GM19239 (cell line): ENCODE data around the gene EMP1.
A peak's percentile ranks its signal among the peaks of the same experiment; 100 is the strongest.

Experiments
- DNase-seq: peaks from one replicate; pipeline ENCODE4 v3.0.0; 2011; ENCODE audit warnings: low spot score; ENCODE audit not compliant: insufficient read length
- FAIRE-seq: peaks from 2 replicates; lab custom pipeline; 2011; peaks lifted over from hg19 to GRCh38; lab: Jason Lieb, UNC

EMP1 gene

DNA sequence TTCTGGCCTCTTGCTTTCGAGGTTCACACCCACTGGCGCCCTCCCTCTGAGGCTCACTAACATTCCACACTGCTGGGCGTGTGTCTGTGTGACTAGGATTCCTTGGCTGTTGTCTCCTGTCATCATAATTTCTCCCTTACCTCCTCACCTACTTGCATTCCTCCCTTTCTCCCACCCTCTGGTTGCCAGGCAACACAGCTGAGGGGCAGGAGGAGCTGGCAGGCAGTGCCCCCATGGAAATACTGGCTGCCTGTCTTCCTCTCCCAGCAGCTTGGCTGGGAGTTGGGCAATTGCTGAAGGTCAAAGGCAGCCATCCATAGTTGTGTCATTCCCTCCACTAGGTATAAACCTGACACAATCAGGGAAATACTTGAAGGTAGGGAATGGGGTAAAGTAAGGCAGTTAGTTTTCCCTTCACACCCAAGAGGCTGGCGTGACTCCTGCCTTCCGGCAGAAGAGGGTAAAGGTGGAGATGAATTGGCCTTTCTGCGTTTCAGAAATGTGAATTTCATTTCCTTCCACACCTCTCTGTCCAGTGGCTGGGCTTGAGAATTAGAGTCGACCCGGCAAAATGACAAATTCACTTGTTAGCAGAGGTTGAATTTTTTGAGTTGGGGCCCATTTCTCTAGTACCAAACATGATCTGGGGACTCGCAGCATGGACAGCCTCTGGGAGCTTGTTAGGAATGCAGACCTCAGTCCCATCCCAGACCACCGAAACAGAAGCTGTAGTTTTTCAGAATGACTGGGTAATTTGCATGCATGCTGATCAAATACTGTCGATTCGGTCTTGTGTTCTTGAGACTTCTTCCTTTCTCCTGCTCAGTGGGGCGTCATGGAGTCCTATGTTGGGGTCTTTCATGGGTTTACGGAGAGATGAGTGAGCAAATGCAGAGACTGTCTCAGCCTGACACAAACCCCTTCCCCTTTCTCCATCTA, 24.3 kb upstream of the EMP1 start:
- DNase-seq (no peak), FAIRE-seq (peak; percentile 77)

DNA sequence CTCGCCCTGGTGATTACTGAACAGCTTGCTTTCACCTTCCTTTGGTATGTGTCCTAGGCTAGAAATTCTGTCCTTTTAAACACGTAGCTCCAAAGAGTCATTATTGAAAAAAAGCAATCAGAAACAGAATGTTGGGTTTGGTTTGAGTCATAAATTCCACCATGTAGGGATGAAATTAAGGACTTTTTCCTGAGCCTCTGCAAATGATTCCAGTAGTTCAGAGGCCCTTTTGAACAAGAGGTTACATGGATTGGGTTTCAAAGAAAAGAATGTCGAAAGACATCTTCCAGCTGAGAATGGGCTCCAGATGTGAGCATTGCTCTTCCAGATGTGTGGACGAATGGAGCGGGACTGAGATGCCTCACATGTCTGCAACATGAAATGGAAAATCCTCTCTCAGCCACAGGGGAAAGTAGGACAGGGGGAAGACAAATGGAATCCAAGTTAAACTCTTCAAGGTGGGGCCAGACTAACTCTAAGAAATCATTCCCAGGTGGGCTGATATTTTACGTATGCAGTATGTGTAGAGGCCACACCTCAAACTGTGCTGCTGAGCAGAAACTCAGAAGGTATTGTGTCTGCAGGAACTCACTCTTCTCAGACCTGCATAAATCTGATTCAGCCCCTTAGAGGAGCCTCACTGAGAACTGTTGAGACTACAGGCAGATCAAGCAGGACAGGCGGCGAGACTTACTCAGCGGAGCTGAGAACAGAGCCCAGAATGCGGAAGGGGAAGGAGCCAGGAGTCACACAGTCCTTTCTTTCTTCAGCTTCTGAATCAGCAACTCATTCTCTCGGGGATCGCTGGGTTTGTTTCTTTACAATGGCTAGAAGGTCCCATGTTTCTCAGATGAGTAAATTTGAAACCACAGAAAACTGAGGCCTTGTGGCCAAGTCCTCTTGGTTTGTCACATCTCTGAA, 23.3 kb upstream of the EMP1 start:
- FAIRE-seq (peak; percentile 85), DNase-seq (peak; percentile 48)

DNA sequence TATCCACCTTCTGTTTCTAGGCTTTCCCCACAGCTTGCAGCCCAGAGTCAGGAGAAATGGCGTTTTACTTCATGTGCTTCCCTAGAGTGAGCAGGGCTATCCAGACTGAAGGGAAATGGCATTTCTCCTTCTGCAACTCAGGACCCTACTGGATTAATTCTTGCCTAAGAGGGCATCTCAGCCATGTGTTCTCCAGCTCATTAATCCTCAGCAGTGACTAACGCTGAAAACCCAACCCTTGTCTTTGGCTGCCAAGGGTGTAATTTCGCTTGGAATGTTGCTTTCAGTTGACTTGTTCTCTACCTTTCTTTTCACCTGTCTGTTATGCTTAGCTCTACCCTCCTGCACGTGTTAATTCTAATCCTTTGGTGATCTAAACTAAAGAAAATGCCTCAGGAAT, 21.0 kb upstream of the EMP1 start:
- DNase-seq (no peak), FAIRE-seq (no peak)

DNA sequence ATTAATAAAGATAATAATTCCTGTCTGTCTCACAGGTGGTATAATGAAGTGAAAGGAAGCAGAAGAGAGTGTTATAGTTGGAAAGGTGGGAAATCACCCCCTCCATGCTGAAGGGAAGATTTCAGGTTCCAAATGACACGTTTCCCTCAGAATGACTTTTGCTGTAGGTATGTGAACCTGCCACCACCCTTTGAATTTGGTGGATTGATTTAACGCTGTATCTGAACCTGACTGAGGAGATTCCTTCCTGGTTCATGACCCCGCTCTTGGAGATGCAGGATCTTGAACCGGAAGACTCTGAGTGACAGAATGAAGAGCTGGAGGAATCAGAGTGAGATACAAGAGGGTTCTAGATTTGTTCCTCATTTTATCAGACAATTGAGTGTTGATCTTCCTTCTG, 20.3 kb upstream of the EMP1 start:
- FAIRE-seq (no peak), DNase-seq (no peak)

DNA sequence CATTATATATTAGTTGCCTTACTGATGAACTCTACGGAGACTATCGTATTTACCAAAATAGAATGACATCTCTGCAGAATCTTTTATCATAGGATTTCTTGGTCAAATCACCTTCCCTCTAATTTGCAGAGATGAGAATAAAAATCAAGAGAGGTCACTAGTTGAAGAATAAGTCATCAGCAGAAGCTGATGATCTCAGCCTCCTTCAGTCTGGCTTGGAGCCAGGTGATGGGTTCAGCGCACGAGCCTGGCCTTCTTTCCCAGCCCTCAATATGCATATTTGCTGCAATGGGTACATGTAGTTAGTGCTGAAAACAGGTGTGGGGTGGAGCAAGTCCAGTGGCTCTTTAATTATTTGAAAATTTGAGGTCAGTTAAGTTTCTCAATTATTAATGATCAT, 19.2 kb upstream of the EMP1 start:
- FAIRE-seq (no peak), DNase-seq (no peak)

DNA sequence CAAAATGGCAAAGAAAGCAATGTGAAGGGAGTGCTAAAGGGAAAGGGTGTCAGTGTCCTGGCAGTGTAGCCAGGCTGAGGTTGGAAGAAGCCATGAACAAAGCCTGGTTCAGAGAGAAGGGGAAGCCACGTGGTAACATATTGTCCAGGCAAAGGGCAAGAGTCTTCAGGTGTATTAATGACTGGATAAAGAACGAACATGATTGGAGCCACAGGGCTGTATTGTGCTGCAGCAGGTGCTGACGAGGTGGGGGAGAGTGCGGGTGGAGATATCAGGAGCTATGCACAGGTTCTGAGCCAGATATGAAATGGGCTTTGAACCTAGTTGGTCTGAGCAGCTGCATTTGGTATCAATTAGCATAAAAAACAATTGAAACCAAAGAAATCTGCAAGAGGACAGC, 18.6 kb upstream of the EMP1 start:
- FAIRE-seq, result no peak
- no peak for DNase-seq

DNA sequence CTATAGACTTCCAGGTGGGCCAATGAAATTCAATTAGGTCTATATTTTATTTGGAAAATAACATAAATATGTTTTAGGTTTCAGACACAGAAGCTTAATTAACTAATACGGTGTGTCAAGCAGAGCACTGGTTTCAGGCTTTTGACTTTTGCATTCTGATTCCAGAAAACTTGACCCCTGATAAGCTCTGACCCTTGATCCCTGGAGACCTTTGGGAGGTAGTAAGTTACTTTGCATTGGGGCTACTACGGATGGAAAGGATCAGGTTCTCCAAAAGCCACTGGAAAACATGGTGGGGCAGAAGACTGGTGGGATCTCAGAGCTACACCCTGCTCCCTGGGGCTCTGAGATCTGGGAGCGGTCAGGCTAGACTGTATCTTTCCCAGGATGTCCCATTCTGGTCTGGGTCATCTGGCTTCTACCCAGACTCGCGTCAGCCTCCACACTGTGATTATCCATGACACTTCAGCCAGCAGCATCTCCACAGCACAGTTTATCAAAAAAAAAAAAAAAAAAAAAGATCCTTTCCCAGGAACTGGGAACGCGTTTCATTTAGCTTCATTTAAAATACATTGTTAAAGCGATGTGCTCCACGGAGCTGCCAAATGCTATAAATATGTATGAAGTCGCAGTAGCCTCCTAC, 17.8 kb upstream of the EMP1 start:
- no peak for FAIRE-seq
- DNase-seq, result no peak

DNA sequence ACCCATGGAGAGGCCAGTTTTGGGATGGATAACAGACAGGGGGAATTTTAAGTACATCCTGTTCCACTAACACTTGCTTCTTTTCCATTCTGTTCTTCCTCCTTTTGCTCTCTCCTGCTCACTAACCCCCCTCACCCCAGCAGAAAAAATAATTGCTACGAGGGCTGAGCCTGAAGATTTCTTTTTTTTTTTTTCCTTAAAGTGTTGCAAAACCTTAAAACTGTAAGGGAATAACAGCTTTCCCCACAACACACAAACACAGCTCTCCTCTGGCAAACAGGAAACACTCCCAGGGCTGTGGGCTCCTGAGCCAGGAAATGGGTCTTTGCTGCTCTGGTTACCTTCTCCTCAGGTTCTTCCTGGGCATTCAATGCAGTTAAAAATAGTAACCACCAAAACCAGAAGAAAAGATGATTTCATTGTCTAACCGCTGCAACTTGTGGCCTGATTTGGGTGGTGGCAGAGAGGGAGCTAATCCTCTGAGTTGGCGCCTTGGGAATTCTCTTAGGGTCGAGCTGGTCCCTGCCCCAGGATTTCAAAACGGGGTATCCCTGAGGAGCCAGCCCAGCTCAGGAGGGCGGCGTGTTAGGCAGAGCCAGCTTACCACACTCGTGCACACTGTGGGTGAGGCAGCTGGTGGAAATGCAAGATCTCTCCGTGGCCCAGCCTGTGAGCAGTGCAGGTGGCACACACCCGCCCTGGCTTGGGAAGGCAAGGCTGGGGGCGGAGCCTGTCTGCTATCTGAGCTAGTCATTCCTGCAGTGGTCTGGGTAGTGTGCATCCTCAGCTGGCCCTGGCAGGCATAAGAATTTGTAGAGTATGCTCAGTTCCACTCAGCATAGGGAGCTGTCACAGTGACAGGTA, 17.1 kb upstream of the EMP1 start:
- DNase-seq (no peak), FAIRE-seq (no peak)

DNA sequence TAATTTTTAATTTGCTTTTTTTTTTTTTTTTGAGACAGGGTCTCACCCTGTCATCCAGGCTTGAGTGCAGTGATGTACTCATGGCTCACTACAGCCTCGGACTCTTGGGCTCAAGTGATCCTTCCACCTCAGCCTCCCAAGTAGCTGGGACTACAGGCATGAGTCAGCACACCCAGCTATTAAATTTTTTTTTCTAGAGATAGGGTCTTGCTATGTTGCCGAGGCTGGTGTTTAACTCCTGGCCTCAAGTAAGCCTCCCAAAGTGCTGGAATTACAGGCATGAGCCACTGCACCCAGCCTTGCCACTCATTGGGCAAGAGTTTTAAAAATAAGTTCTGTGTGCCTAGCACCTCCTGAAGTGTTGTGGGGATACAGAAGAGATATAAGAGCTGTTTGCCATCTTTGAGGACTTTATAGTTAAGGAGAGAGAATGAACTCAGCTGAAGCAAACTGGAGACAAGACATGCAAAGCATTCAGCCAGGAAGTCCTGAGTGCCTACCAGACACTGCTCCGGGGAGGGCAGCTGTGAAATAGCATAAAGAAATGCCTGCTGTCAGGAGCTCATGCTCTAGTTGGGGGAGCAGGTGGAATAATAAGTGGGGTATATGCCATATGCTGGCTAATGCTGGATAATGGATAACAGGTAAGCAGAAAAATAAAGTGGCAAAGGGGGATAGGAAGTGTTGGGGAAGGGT, 15.0 kb upstream of the EMP1 start:
- no peak for DNase-seq

DNA sequence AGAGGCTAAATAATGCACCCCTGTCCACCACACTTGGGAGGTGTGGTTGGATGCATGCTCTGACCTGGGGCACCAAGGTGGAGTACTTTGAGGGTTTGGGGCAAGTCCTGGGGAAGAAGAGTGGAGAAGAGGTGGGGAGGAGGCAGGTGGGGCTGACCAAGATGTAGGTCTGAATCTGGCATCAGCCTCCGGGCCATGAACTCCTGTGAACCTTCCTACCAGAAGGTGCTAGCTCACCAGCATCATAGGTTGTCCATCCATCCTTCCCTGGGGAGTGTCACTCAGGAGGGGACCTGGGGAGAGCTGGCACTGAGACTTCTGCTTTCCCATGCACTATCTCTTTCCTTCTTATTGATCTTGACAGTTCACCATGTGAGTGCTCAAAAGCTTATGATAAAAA, 13.6 kb upstream of the EMP1 start:
- FAIRE-seq, result no peak
- DNase-seq, result no peak

More for the DNA sequence above, 15.0 kb upstream of the EMP1 start:
- FAIRE-seq, result no peak

DNA sequence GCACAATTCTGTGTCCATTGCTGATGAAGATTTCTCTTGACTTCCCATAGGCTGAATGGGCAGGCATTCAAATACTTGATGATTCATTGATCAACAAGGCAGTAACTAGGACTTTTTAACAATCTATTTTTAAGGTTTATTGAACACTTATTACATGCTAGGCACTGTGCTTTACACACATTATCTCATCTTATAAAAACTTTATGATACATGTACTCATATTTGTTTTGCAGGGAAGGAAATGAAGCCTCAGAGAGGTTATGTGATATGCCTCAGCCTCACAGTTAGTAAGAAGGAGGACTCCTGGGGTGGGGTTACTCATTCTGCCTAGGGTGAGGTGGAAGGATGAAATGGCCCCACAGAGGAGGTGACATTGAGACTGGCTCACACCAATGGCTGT, 12.9 kb upstream of the EMP1 start:
- no peak for FAIRE-seq
- DNase-seq, result no peak

DNA sequence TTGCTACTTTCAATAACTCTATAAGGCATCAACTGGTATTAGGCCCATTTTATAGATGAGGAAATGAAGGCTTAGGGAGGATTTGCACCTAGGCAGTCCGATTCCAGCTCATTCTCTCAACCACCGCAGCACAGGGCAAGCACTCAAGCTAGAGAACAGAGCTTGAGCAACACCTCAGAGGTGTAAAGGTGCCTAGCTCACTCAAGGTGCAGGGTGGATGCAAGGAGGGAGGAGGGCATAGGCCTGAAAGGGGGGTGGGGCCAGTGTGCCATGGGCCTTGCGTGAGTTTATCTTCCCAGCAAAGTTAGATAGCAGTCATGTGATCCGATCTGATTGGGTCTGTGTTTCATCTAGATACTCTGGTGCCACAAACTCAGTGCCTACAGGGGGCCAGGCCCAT, 10.2 kb upstream of the EMP1 start:
- DNase-seq, result no peak
- no peak for FAIRE-seq

DNA sequence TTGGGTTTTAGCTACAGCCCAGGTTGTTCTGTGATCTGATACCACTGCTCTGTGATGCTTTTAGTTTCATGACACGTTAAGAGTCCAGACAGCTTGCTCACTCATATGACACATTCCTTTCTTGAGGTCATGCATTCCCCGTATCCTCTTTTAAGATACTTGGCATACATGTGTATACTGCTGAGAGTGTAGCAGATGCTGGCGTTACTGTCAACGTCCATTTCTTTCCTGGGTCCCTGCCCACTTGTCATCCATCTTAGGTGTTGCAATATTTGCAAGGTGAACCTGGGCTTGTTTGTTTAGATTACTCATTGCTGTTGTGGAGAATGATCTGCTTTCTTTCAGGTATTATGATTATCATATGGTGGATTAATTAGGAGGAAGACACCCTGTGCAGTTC, 9.1 kb upstream of the EMP1 start:
- FAIRE-seq (no peak), DNase-seq (no peak)

DNA sequence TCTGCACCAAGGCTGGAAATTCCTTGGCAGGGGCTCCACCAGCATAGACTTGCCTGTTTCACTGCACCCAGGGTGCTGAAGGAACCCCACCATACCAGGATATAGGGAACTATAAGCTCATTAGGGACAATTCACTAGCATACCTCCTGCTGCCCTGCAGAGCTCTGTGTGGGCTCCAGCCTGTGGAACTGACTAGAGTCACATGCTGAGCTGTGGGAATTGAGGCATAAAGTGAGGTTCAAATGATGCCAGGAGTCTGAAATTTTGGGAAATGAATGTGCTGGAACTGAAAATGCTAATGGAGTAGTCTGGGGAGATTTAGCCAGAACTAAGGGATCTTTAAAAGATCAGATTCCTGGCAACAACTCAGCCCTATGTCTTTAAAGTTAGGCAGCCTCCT, 7.3 kb upstream of the EMP1 start:
- DNase-seq (no peak), FAIRE-seq (no peak)

DNA sequence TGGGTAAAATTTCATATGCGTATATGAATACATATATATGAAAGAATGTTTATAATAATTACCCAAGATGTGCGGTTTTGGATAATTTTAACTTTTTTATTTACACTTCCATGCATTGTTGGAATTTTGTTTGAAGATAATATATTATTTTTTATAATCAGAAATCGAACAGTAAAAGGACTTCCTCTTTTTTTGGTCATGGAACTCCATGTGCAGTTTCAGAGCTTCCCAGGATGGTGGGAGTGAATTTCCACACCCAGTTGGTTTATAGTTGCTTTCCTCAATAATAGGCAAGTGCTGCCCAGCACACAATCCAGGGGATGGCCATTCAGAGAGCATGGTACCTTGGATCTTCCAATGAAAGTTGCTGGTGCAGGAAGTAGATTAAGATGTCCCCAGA, 6.3 kb upstream of the EMP1 start:
- FAIRE-seq (no peak), DNase-seq (no peak)

DNA sequence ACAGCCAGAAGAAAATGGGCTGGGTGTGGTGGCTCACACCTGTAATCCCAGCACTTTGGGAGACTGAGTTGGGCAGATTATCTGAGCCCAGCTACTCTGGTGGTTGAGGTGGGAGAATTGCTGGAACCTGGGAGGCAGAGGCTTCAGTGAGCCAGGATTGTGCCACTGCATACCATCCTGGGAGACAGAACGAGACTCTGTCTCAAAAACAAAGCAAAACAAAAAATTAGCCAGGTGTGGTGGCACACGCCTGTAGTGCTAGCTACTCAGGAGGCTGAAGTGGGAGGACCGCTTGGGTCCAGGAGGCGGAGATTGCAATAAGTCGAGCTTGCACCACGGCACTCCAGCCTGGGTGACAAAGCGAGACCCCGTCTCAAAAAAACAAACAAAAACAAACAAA, 3.8 kb upstream of the EMP1 start:
- FAIRE-seq, result no peak
- no peak for DNase-seq

DNA sequence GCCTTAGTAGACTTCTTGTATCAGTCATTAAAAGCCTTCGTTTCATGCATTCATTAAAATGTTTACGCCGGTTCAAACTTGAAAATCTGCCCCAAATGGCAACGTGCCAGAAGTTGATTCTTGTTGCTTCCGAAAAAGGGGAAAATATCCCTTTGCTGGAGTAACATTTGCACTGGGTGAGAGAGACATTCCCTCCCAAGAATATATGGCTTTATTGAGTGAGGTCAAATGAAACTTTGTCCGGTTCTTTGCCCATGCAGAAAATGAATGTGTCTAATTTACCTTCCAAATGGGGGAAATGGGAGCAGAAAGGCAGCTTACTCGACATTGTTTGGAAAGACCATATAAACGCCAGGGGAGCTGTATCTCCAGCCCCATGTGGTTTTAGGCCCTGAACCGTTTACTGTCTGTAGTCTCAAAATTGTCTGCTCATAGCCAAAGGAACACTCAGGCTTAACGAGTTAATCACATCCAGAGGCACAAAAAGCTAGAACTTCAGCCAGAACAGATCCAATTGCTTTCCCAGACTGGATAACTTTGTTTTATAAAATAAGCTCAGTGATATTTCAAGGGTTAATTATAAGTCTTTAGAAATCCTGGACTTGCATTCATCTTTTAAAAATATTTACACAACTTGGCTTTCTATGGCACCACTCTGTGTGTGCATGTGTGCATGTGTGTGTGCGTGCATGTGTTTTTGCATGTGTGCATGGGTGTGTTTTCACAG, 2.9 kb upstream of the EMP1 start:
- FAIRE-seq (no peak), DNase-seq (no peak)

DNA sequence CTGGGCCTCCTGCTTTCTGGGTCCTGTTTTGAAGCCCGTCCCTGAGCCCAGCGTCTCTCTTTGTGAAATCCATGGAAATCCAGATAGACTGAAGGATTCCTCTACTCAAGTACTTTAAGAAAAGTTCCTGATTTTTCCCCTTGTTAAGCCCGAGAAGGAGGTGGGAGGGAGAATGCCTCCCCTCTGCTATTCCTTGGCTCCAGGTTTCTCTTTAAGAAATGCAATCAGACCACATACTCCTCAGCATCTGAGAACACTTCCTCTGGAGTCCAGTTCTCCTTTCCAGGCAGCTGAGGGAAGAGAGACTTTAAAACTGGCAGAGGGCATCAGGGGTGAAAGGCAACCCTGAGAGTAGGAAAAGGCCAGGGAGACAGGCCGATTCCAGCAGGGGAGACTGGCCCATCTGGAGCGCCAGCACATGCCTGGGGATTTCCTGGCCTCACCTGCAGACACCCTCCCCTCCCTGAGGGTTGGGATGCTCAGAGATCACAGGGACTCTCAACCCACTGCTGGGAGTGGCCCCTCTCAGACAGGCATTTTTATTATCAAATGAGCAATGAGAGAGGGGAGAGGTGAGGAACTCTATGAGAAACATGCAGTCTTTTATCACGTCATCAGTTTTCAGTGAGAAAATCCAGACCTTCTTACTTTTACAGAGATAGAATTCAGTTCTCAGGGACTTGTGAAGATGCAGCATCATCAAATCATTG, 2.0 kb upstream of the EMP1 start:
- FAIRE-seq (no peak), DNase-seq (no peak)
